ENCODE data around the gene TECPR2. TPM values are rescaled to one million over a fixed set of nuclear protein-coding genes. Genes with fewer than 3 reads are reported as not detected.
A peak's percentile ranks its signal among the peaks of the same experiment; 100 is the strongest.

TECPR2 gene
- total and polyA plus RNA-seq, 2 experiments from 2014 or later = 9.5 to 20.1 TPM

- Histone ChIP-seq H3K27me3 (no peaks in the 10 kb centered on the region), H3K36me3 (replicated peaks; ENCODE audit: insufficient read depth, low read depth) (no peaks in the 10 kb centered on the region), H3K4me1 (ENCODE audit: insufficient read depth) (peaks cover 3% of the 10 kb centered on the region), H3K27ac (peak overlapping the region; percentile 23), H4K20me1 (ENCODE audit: insufficient read depth, poor library complexity, severe bottlenecking) (no peaks in the 10 kb centered on the region), H3K9me2 (replicated peaks; ENCODE audit: insufficient read depth) (no peaks in the 10 kb centered on the region), H3K79me2 (no peaks in the 10 kb centered on the region), H3K4me2 (no peak overlapping the region), H3K9me3 (ENCODE audit: low read depth) (no peaks in the 10 kb centered on the region), H2AFZ (no peak overlapping the region), H3K4me3 (no peak overlapping the region)
- 89% methylated on average over 12 of the region's 12 CpGs for WGBS (ENCODE audit: low lambda C conversion rate, missing lambda C conversion rate)
- no peak for TF ChIP-seq EZH2 (IDR thresholded peaks at IDR 0.05; ENCODE audit: borderline replicate concordance)
- TF ChIP-seq EZH2phosphoT487 (IDR thresholded peaks at IDR 0.05; ENCODE audit: low read depth, severe bottlenecking, unreplicated experiment) = no peak
- TF ChIP-seq CTCF (IDR thresholded peaks at IDR 0.05; ENCODE audit: poor library complexity) = no peak
- DNase-seq (ENCODE audit: low spot score) = peak; percentile 4
These were observed 141.0 kb downstream of the TECPR2 start for GRCh38 chr14:102503641-102504327.

- no peaks in the 10 kb centered on the region for H3K36me3 ChIP-seq (replicated peaks; ENCODE audit: insufficient read depth, low read depth)
- no peak overlapping the region for H3K4me3 ChIP-seq
- H3K4me1 ChIP-seq (ENCODE audit: insufficient read depth) = peaks cover 5% of the 10 kb centered on the region
- no peaks in the 10 kb centered on the region for H3K9me2 ChIP-seq (replicated peaks; ENCODE audit: insufficient read depth)
- no peak overlapping the region for H2AFZ ChIP-seq
- H3K9me3 ChIP-seq (ENCODE audit: low read depth) = no peaks in the 10 kb centered on the region
- DNase-seq (ENCODE audit: low spot score) = peak; percentile 3
- TF ChIP-seq EZH2phosphoT487 (IDR thresholded peaks at IDR 0.05; ENCODE audit: low read depth, severe bottlenecking, unreplicated experiment) (no peak), EZH2 (IDR thresholded peaks at IDR 0.05; ENCODE audit: borderline replicate concordance) (no peak), CTCF (IDR thresholded peaks at IDR 0.05; ENCODE audit: poor library complexity) (no peak)
- no peaks in the 10 kb centered on the region for H4K20me1 ChIP-seq (ENCODE audit: insufficient read depth, poor library complexity, severe bottlenecking)
- 79% methylated on average over 18 of the region's 18 CpGs for WGBS (ENCODE audit: low lambda C conversion rate, missing lambda C conversion rate)
- H3K27ac ChIP-seq = no peak overlapping the region
- no peak overlapping the region for H3K4me2 ChIP-seq
- no peaks in the 10 kb centered on the region for H3K27me3 ChIP-seq
- no peaks in the 10 kb centered on the region for H3K79me2 ChIP-seq
These were observed 141.7 kb downstream of the TECPR2 start for GRCh38 chr14:102504328-102504999.

GRCh38 chr14:102505000-102505619 lies 142.4 kb downstream of the TECPR2 start:
- peaks cover 6% of the 10 kb centered on the region for H3K4me1 ChIP-seq (ENCODE audit: insufficient read depth)
- no peak overlapping the region for H2AFZ ChIP-seq
- H3K4me3 ChIP-seq = no peak overlapping the region
- TF ChIP-seq EZH2phosphoT487 (IDR thresholded peaks at IDR 0.05; ENCODE audit: low read depth, severe bottlenecking, unreplicated experiment) (no peak), CTCF (IDR thresholded peaks at IDR 0.05; ENCODE audit: poor library complexity) (no peak), EZH2 (IDR thresholded peaks at IDR 0.05; ENCODE audit: borderline replicate concordance) (no peak)
- no peaks in the 10 kb centered on the region for H3K9me3 ChIP-seq (ENCODE audit: low read depth)
- H3K9me2 ChIP-seq (replicated peaks; ENCODE audit: insufficient read depth) = no peaks in the 10 kb centered on the region
- no peaks in the 10 kb centered on the region for H3K27me3 ChIP-seq
- peak; percentile 5 for DNase-seq (ENCODE audit: low spot score)
- H3K4me2 ChIP-seq = no peak overlapping the region
- no peaks in the 10 kb centered on the region for H3K79me2 ChIP-seq
- H3K27ac ChIP-seq = no peak overlapping the region
- H4K20me1 ChIP-seq (ENCODE audit: insufficient read depth, poor library complexity, severe bottlenecking) = no peaks in the 10 kb centered on the region
- 89% methylated on average over 7 of the region's 7 CpGs for WGBS (ENCODE audit: low lambda C conversion rate, missing lambda C conversion rate)
- no peaks in the 10 kb centered on the region for H3K36me3 ChIP-seq (replicated peaks; ENCODE audit: insufficient read depth, low read depth)
